Esophagus squamous epithelium (tissue), 4 donors: ENCODE results near the gene TMEM51.

Source experiments
- CTCF ChIP-seq, 6 experiments: fragments of 450-650 bp in 4 of 6; fragments of 200-600 bp in 2 of 6; sonication (generic) in 2 of 6; IDR thresholded peaks; one replicate each; pipeline ENCODE4 v1.5.1; 2016 to 2019; ENCODE audit warnings: antibody characterized with exemption in 6 of 6, mild to moderate bottlenecking in 4 of 6, moderate library complexity in 4 of 6
- POLR2A ChIP-seq, 4 donors: fragments of 450-650 bp; IDR thresholded peaks; one replicate each; pipeline ENCODE4 v1.6.1; 2017; ENCODE audit warnings: antibody characterized with exemption in 4 of 4, mild to moderate bottlenecking in 4 of 4, moderate library complexity in 3 of 4

DNA sequence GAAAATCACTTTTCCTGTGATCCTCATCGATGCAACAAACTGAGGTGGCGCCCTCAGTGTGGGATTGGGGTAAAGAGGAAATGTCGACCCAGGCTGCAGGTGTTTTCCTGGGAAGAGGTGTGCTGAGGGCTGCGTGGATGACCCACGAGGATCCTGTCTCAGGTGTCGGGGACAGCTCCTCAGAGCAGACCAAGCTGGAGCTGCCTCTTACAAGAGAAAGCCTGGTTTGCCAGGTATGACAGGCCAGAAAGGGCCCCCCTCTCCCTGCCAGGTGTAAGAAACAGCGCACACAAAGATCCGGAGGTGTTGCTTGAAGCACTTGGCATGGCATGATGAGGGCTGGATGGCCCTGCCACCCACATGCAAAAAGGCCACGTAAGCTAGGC is 106.1 kb downstream of the TMEM51 start:
- no peak for TF ChIP-seq CTCF (IDR thresholded peaks at IDR 0.05)
- no peak for TF ChIP-seq POLR2A (IDR thresholded peaks at IDR 0.05)
